Midbrain (tissue), 1 donor: ENCODE data around the gene SLC34A1.

Source experiments
- DNase-seq: peaks from one replicate; lab custom pipeline; 2025; lab: John Stamatoyannopoulos, UW

The SLC34A1 gene

GRCh38 chr5:177432143-177432838, 48.1 kb downstream of the SLC34A1 start:
- DNase-seq = peak; percentile 48

- DNase-seq = no peak
Observed at GRCh38 chr5:177432839-177433657, 48.8 kb downstream of the SLC34A1 start.

- DNase-seq = no peak
Observed at GRCh38 chr5:177433658-177434217, 49.5 kb downstream of the SLC34A1 start.

GRCh38 chr5:177434437-177434836, 50.2 kb downstream of the SLC34A1 start:
- no peak for DNase-seq

GRCh38 chr5:177434942-177435738, 50.9 kb downstream of the SLC34A1 start:
- DNase-seq = no peak

- DNase-seq = no peak
Observed at GRCh38 chr5:177435847-177436536, 51.8 kb downstream of the SLC34A1 start.

- DNase-seq = no peak
Observed at GRCh38 chr5:177437623-177438022, 53.4 kb downstream of the SLC34A1 start.

DNA sequence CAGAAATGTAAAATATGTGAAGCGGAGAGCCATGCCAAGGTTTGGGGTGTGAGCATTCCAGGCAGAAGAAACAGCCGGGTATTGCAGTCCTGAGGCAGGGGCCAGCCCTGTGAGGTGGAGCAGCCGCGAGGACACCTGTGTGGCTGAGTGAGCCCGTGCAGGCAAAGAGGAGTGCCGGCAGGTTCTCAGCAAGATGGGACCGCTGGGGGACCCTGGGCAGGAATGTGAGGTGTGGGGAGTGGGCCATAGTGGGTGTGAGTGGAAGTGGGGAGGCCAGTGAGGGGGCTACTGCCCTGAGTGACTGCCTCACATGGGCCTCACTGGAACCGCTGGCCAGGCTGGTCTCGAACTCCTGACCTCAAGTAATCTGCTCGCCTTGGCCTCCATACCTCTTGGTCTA, 54.2 kb downstream of the SLC34A1 start:
- no peak for DNase-seq

GRCh38 chr5:177439518-177440053, 55.4 kb downstream of the SLC34A1 start:
- DNase-seq = no peak

GRCh38 chr5:177440211-177440989, 56.2 kb downstream of the SLC34A1 start:
- DNase-seq = no peak

DNA sequence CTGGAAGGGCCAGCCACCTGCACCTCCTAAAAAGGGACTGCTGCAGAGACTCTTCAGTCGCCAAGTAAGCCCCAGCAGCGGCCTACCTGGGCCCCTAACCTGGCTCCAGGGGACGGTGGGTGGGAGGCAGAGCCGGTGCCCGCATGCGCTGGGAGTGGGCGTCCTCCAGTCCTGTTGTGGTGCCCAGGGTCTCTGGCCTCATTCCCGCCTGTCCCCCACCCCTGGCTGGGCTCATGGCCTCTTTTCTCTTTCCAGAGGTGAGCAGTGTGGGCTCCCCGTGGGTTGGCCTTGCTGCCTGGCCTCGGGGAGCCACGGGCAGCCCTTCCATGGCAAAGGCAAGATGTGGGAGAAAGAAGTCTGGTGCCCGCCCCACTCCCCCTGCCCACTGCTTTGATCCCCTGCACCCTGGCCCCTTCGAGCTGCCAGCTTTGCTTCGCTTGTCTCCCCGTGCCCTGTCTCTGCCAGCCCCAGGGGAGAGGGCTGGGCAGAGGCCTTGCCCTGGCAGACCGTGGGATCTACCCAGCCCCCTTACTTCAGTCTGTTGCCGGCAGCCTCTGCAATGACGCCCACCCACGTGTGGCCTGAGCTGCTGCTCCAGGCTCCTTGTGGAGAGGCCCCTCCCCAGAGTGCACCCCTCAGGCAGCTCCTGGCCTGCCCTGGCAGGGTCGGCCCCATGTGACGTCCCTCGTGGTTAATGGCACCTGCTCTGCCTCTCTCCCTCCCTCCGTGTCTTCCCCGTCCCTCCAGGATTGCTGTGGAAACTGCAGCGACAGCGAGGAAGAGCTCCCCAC, 57.0 kb downstream of the SLC34A1 start:
- no peak for DNase-seq

GRCh38 chr5:177442066-177442826, 58.0 kb downstream of the SLC34A1 start:
- no peak for DNase-seq

GRCh38 chr5:177443144-177443983, 59.1 kb downstream of the SLC34A1 start:
- no peak for DNase-seq

- no peak for DNase-seq
Observed at GRCh38 chr5:177444106-177445051, 60.1 kb downstream of the SLC34A1 start.

- no peak for DNase-seq
Observed at GRCh38 chr5:177445052-177445916, 61.0 kb downstream of the SLC34A1 start.

DNA sequence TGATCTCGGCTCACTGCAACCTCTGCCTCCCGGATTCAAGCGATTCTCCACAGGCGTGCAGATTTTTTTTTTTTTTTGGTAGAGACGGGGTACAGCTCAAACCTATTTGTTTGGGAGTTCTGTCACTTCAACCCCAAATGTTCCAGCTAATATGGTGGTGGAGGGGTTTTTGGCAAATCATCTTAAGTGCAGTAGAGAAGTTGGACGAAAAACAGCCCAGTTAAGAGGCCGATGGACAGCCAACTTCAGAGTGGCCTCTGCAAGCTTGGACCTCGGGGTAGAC, 61.6 kb downstream of the SLC34A1 start:
- DNase-seq = no peak
